Sigmoid colon (tissue), 7 donors: ENCODE measurements around the gene NR1D1. TPM values are rescaled to one million over a fixed set of nuclear protein-coding genes. Genes with fewer than 3 reads are reported as not detected.

ENCODE experiments used
- DNase-seq: peaks from one replicate; pipeline ENCODE4 v3.0.0-alpha.2; 2019
- H3K27ac ChIP-seq, 4 donors: fragments of 200-600 bp; sonication (generic); one replicate each; pipeline ENCODE4 v1.5.1; 2016 to 2019; ENCODE audit warnings: mild to moderate bottlenecking in 1 of 4
- H3K27me3 ChIP-seq, 3 donors: fragments of 200-600 bp; sonication (generic); one replicate each; pipeline ENCODE4 v1.5.1; 2019; ENCODE audit warnings: mild to moderate bottlenecking in 1 of 3
- H3K36me3 ChIP-seq, 4 donors: fragments of 200-600 bp; sonication (generic); one replicate each; pipeline ENCODE4 v1.5.1; 2016 to 2019
- H3K4me1 ChIP-seq, 4 donors: fragments of 200-600 bp; sonication (generic); one replicate each; pipeline ENCODE4 v1.5.1; 2017 to 2019
- H3K4me3 ChIP-seq, 4 donors: fragments of 200-600 bp; sonication (generic); one replicate each; pipeline ENCODE4 v1.5.1; 2017 to 2019; ENCODE audit warnings: mild to moderate bottlenecking in 2 of 4, moderate library complexity in 1 of 4
- H3K9me3 ChIP-seq, 4 donors: fragments of 200-600 bp in 3 of 4; sonication (generic) in 3 of 4; one replicate each; pipeline versions ENCODE4 v1.5.1 to v1.6.1; 2013 to 2019
- EP300 ChIP-seq, 4 donors: sonication (generic); formaldehyde crosslinking; IDR thresholded peaks; one replicate each; pipeline ENCODE4 v1.6.1; 2017; ENCODE audit warnings: antibody characterized with exemption in 4 of 4
- POLR2A ChIP-seq, 2 donors: fragments of 450-650 bp; IDR thresholded peaks; one replicate each; pipeline ENCODE4 v1.6.1; 2016; ENCODE audit warnings: antibody characterized with exemption in 2 of 2, mild to moderate bottlenecking in 2 of 2, moderate library complexity in 2 of 2
- POLR2AphosphoS5 ChIP-seq, 4 donors: sonication (generic); formaldehyde crosslinking; IDR thresholded peaks; one replicate each; pipeline ENCODE4 v1.6.1; 2017; ENCODE audit warnings: antibody characterized with exemption in 4 of 4
- WGBS, 2 donors: extraction: QIAGEN DNeasy Blood & Tissue Kit; methylation state at CpG; one replicate each; pipeline ENCODE4 v1.1.7; 2013; 5-methylcytosine and 5-hydroxymethylcytosine counted together
- intact Hi-C: fragments of 100-400 bp; cut with DNase I; formaldehyde crosslinking; loops from one replicate; pipeline ENCODE4 v1.15.1; 2023
- polyA plus RNA-seq, 3 donors: library from polyadenylated mRNA; stranded (reverse); fragments of 200-250 nt; gene quantifications; one replicate each; pipeline ENCODE4 v1.2.3, GENCODE V29; 2013
- total RNA-seq, 4 donors: library from RNA; depleted of rRNA; stranded (reverse); fragments of >200 nt; gene quantifications; one replicate each; pipeline ENCODE4 v1.1.0, GENCODE V29; 2016
- TF ChIP-seq, protein P1 (sequence below), 4 experiments: fragments of 450-650 bp in 3 of 4; fragments of 200-600 bp in 1 of 4; IDR thresholded peaks; one replicate each; pipeline ENCODE4 v1.5.1; 2016 to 2019; ENCODE audit warnings: antibody characterized with exemption in 4 of 4, mild to moderate bottlenecking in 3 of 4, moderate library complexity in 2 of 4
- donor health status: healthy with polysubstance abuse.
- donor health status: Bipolar disorder and iron deficiency.
- donor health status: healthy.

NR1D1 gene
- total and polyA plus RNA-seq, 7 donors: 4.1 to 12.8 (median 11.4) TPM

GRCh38 chr17:40068129-40068581 lies 32.2 kb downstream of the NR1D1 start:
- DNase-seq: peak; percentile 71
- H3K27me3 ChIP-seq: no peaks in the 10 kb centered on the region
- H3K4me3 ChIP-seq: peak overlapping the region in 3 of 4 donors; percentile 23 to 40 (median 34)
- TF ChIP-seq POLR2AphosphoS5 (IDR thresholded peaks at IDR 0.05) (no peak), POLR2A (IDR thresholded peaks at IDR 0.05) (no peak)
- TF ChIP-seq, protein P1, sequence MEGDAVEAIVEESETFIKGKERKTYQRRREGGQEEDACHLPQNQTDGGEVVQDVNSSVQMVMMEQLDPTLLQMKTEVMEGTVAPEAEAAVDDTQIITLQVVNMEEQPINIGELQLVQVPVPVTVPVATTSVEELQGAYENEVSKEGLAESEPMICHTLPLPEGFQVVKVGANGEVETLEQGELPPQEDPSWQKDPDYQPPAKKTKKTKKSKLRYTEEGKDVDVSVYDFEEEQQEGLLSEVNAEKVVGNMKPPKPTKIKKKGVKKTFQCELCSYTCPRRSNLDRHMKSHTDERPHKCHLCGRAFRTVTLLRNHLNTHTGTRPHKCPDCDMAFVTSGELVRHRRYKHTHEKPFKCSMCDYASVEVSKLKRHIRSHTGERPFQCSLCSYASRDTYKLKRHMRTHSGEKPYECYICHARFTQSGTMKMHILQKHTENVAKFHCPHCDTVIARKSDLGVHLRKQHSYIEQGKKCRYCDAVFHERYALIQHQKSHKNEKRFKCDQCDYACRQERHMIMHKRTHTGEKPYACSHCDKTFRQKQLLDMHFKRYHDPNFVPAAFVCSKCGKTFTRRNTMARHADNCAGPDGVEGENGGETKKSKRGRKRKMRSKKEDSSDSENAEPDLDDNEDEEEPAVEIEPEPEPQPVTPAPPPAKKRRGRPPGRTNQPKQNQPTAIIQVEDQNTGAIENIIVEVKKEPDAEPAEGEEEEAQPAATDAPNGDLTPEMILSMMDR (IDR thresholded peaks at IDR 0.05): no peak
- intact Hi-C loops: no loop called here
- peaks cover 0 to 95% (median 92%) of the 10 kb centered on the region in 4 donors for H3K4me1 ChIP-seq
- H3K9me3 ChIP-seq: no peaks in the 10 kb centered on the region
- 24 to 60% methylated on average over 4 of the region's 4 CpGs for WGBS, 2 donors
- peak overlapping the region; percentile 96 to 99 (median 98) for H3K27ac ChIP-seq
- H3K36me3 ChIP-seq: no peaks in the 10 kb centered on the region

DNA sequence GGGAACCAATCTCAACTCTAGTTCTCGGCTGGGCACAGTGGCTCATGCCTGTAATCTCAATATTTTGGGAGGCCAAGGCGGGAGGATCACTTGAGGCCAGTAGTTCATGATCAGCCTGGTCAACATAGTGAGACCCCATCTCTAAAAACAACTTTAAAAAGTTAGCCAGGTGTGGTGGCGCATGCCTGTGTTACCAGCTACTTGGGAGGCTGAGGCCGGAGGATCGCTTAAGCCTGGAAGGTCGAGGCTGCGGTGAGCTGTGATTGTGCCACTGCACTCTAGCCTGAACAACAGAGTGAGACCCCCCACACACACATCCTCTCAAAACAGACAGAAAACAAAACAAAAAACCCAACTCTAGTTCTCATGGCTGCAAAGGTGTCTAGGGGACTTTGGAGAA lies 32.7 kb downstream of the NR1D1 start:
- DNase-seq: no peak
- intact Hi-C loops: no loop called here
- no peaks in the 10 kb centered on the region for H3K36me3 ChIP-seq
- WGBS, 2 donors: 94 to 96% methylated on average over 7 of the region's 7 CpGs
- TF ChIP-seq POLR2A (IDR thresholded peaks at IDR 0.05) (no peak), EP300 (IDR thresholded peaks at IDR 0.05) (no peak), POLR2AphosphoS5 (IDR thresholded peaks at IDR 0.05) (no peak)
- TF ChIP-seq, protein P1 (IDR thresholded peaks at IDR 0.05): no peak
- H3K27me3 ChIP-seq: no peaks in the 10 kb centered on the region
- H3K4me3 ChIP-seq: no peak overlapping the region
- no peaks in the 10 kb centered on the region for H3K9me3 ChIP-seq
- H3K27ac ChIP-seq: peak overlapping the region; percentile 96 to 99 (median 98)
- peaks cover 0 to 91% (median 87%) of the 10 kb centered on the region in 4 donors for H3K4me1 ChIP-seq

GRCh38 chr17:40065769-40066510 lies 34.4 kb downstream of the NR1D1 start:
- peaks cover 0 to 85% (median 79%) of the 10 kb centered on the region in 4 donors for H3K4me1 ChIP-seq
- H3K9me3 ChIP-seq: no peaks in the 10 kb centered on the region
- peak; percentile 73 for DNase-seq
- H3K27ac ChIP-seq: peak overlapping the region; percentile 96 to 99 (median 98)
- no peaks in the 10 kb centered on the region for H3K36me3 ChIP-seq
- H3K27me3 ChIP-seq: no peaks in the 10 kb centered on the region
- 65 to 75% methylated on average over 11 of the region's 11 CpGs for WGBS, 2 donors
- TF ChIP-seq EP300 (IDR thresholded peaks at IDR 0.05) (no peak), POLR2A (IDR thresholded peaks at IDR 0.05) (no peak), POLR2AphosphoS5 (IDR thresholded peaks at IDR 0.05) (no peak)
- TF ChIP-seq, protein P1 (IDR thresholded peaks at IDR 0.05): no peak
- H3K4me3 ChIP-seq: peak overlapping the region; percentile 87 to 98 (median 95)
- intact Hi-C loops: no loop called here

DNA sequence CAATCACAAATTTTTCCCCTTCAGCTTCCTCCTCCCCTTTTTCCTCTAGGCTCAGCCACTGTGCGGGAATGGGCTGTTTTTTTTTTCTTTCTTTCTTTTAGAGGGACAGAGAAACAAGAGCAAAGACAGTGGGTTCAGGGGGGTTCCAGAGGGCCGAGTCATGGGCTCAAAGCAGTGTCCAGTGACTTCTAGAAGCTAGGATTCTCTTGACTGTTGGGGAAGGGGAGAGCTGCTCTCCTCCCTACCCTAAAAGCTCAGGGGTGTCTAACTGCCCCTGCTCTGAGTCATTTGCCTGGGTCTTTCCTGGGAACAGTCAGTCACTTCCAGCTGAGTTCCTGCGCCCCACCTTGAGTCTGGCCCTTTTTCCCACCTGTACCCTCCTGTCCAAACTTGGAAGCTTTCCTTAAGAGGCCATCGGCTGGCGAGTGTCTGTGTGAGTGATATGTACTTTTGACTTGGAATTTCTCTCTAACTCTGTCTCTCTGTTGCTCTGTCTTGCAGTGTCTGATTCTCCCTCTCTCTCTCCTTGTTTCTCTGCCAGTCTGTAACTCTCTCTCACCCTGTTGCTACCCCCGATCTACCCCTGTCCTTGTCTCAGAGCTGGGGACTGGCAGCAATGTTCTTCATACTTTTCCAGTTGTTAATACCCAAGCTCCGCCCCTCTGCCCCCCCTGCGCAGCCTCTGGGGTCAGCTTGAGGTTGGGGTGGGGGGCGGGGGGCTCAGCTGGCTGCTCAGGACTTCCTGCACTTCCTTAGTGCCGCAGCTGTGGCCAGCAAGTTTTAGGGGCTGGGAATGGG lies 35.2 kb downstream of the NR1D1 start:
- H3K27ac ChIP-seq: peak overlapping the region; percentile 96 to 99 (median 98)
- H3K4me1 ChIP-seq: peaks cover 0 to 85% (median 71%) of the 10 kb centered on the region in 4 donors
- H3K36me3 ChIP-seq: no peaks in the 10 kb centered on the region
- H3K9me3 ChIP-seq: no peaks in the 10 kb centered on the region
- DNase-seq: no peak
- intact Hi-C loops: no loop called here
- WGBS, 2 donors: 13 to 34% methylated on average over 10 of the region's 10 CpGs
- no peaks in the 10 kb centered on the region for H3K27me3 ChIP-seq
- TF ChIP-seq EP300 (IDR thresholded peaks at IDR 0.05): no peak
- no peak for TF ChIP-seq POLR2A (IDR thresholded peaks at IDR 0.05)
- no peak for TF ChIP-seq POLR2AphosphoS5 (IDR thresholded peaks at IDR 0.05)
- H3K4me3 ChIP-seq: peak overlapping the region; percentile 87 to 98 (median 95)
